HG02973 (cell line): ENCODE data around the gene WNT10A.

Experiments
- ATAC-seq: cut with Tn5 transposase; IDR thresholded peaks from one replicate; pipeline ENCODE4 v1.9.1; 2021; ENCODE audit warnings: moderate library complexity; ENCODE audit not compliant: unreplicated experiment

WNT10A gene

GRCh38 chr2:218857371-218858137, 23.1 kb upstream of the WNT10A start:
- no peak for ATAC-seq

- ATAC-seq: no peak
These were observed 22.6 kb upstream of the WNT10A start for GRCh38 chr2:218858138-218858445.

- no peak for ATAC-seq
These were observed 21.7 kb upstream of the WNT10A start for GRCh38 chr2:218858671-218859555.

GRCh38 chr2:218859556-218859987, 21.1 kb upstream of the WNT10A start, which contains the start of gene WNT6:
Gene WNT6 (plus strand): TSS chr2:218859805. CDS start chr2:218860038, 233 bp downstream.
- no peak for ATAC-seq

GRCh38 chr2:218859988-218860831, 20.4 kb upstream of the WNT10A start:
- ATAC-seq: no peak

- no peak for ATAC-seq
These were observed 19.7 kb upstream of the WNT10A start for GRCh38 chr2:218860950-218861381.

- ATAC-seq: no peak
These were observed 18.9 kb upstream of the WNT10A start for GRCh38 chr2:218861645-218862318.

GRCh38 chr2:218863021-218863520, 17.6 kb upstream of the WNT10A start:
- ATAC-seq: no peak

- ATAC-seq: no peak
These were observed 15.3 kb upstream of the WNT10A start for GRCh38 chr2:218865396-218865795.

- no peak for ATAC-seq
These were observed 14.7 kb upstream of the WNT10A start for GRCh38 chr2:218865999-218866398.

GRCh38 chr2:218867900-218868299, 12.8 kb upstream of the WNT10A start:
- ATAC-seq: no peak

GRCh38 chr2:218869064-218869463, 11.6 kb upstream of the WNT10A start:
- ATAC-seq: no peak

GRCh38 chr2:218870984-218871344, 9.7 kb upstream of the WNT10A start:
- ATAC-seq: no peak

- no peak for ATAC-seq
These were observed 9.0 kb upstream of the WNT10A start for GRCh38 chr2:218871345-218872302.

GRCh38 chr2:218872645-218873358, 7.8 kb upstream of the WNT10A start:
- ATAC-seq: no peak

GRCh38 chr2:218873359-218874194, 7.1 kb upstream of the WNT10A start:
- no peak for ATAC-seq

GRCh38 chr2:218875692-218876246, 4.9 kb upstream of the WNT10A start:
- ATAC-seq: no peak
